Astrocyte (in vitro differentiated cells and primary cell): ENCODE results near the gene CSNK1G2. TPM values are rescaled to one million over a fixed set of nuclear protein-coding genes. Genes with fewer than 3 reads are reported as not detected.

Source experiments
- DNase-seq: peaks from one replicate; pipeline ENCODE4 v3.0.0-alpha.2; 2010; ENCODE audit warnings: low read depth
- FAIRE-seq: peaks from 2 replicates; lab custom pipeline; 2011; peaks lifted over from hg19 to GRCh38; lab: Jason Lieb, UNC
- H2AFZ ChIP-seq: 2 replicates; pipeline ENCODE4 v1.6.0; 2012; ENCODE audit warnings: low read depth, low read length, inconsistent platforms
- H3K27ac ChIP-seq: 2 replicates; pipeline ENCODE4 v1.5.1; 2011; ENCODE audit warnings: low read depth, low read length, inconsistent platforms
- H3K27me3 ChIP-seq: 2 replicates; pipeline ENCODE4 v1.6.0; 2011; ENCODE audit warnings: low read length, inconsistent platforms; ENCODE audit not compliant: insufficient read depth
- H3K36me3 ChIP-seq: 2 replicates; pipeline ENCODE4 v1.5.1; 2011; ENCODE audit warnings: low read length, inconsistent platforms; ENCODE audit not compliant: insufficient read depth
- H3K4me1 ChIP-seq: 2 replicates; pipeline ENCODE4 v1.5.1; 2011; ENCODE audit warnings: low read length, inconsistent platforms; ENCODE audit not compliant: insufficient read depth
- H3K4me2 ChIP-seq: 2 replicates; pipeline ENCODE4 v1.6.0; 2012; ENCODE audit warnings: low read length, inconsistent platforms
- H3K4me3 ChIP-seq: 2 replicates; pipeline ENCODE4 v1.5.1; 2011; ENCODE audit warnings: low read depth, mild to moderate bottlenecking, low read length, inconsistent platforms; ENCODE audit not compliant: insufficient read depth
- H3K79me2 ChIP-seq: 2 replicates; pipeline ENCODE4 v1.6.0; 2012; ENCODE audit warnings: mild to moderate bottlenecking, low read length, inconsistent platforms; ENCODE audit not compliant: insufficient read depth
- H3K9ac ChIP-seq: 2 replicates; pipeline ENCODE4 v1.6.0; 2012; ENCODE audit warnings: mild to moderate bottlenecking, low read length, inconsistent platforms
- H3K9me3 ChIP-seq: 2 replicates; pipeline ENCODE4 v1.5.1; 2012; ENCODE audit warnings: low read depth, mild to moderate bottlenecking, low read length, inconsistent platforms; ENCODE audit not compliant: insufficient read depth
- H4K20me1 ChIP-seq: 2 replicates; pipeline ENCODE4 v1.6.0; 2012; ENCODE audit warnings: low read length, inconsistent platforms; ENCODE audit not compliant: insufficient read depth
- H3K27ac Mint-ChIP-seq: one replicate; pipeline ENCODE4 v1.8.0; 2021; ENCODE audit warnings: mild to moderate bottlenecking, mixed read lengths; ENCODE audit not compliant: unreplicated experiment
- H3K27me3 Mint-ChIP-seq: one replicate; pipeline ENCODE4 v1.8.0; 2021; ENCODE audit warnings: low read depth, mixed read lengths; ENCODE audit not compliant: unreplicated experiment
- H3K36me3 Mint-ChIP-seq: one replicate; pipeline ENCODE4 v1.8.0; 2021; ENCODE audit warnings: low read depth, mixed read lengths; ENCODE audit not compliant: unreplicated experiment
- H3K4me1 Mint-ChIP-seq: one replicate; pipeline ENCODE4 v1.8.0; 2021; ENCODE audit warnings: low read depth, mixed read lengths; ENCODE audit not compliant: unreplicated experiment
- H3K4me3 Mint-ChIP-seq: one replicate; pipeline ENCODE4 v1.8.0; 2021; ENCODE audit warnings: mild to moderate bottlenecking, moderate library complexity, mixed read lengths; ENCODE audit not compliant: unreplicated experiment
- H3K9me3 Mint-ChIP-seq: one replicate; pipeline ENCODE4 v1.8.0; 2021; ENCODE audit warnings: mild to moderate bottlenecking, mixed read lengths; ENCODE audit not compliant: unreplicated experiment
- EZH2 ChIP-seq: IDR thresholded peaks from 2 replicates; pipeline ENCODE4 v1.6.1; 2012; ENCODE audit warnings: mild to moderate bottlenecking, low read length, inconsistent platforms; ENCODE audit not compliant: insufficient read depth
- total RNA-seq: library from RNA; stranded (reverse); gene quantifications from 2 replicates; pipeline ENCODE4 v1.2.1, GENCODE V29; 2021
- TF ChIP-seq, protein P1 (sequence below): IDR thresholded peaks from 2 replicates; pipeline ENCODE4 v1.5.1; 2011; ENCODE audit warnings: low read depth, mild to moderate bottlenecking, inconsistent platforms, low read length, moderate library complexity; ENCODE audit not compliant: insufficient read depth

Gene CSNK1G2
- total RNA-seq, 1 donor from 2014 or later, result 64.1 TPM

DNA sequence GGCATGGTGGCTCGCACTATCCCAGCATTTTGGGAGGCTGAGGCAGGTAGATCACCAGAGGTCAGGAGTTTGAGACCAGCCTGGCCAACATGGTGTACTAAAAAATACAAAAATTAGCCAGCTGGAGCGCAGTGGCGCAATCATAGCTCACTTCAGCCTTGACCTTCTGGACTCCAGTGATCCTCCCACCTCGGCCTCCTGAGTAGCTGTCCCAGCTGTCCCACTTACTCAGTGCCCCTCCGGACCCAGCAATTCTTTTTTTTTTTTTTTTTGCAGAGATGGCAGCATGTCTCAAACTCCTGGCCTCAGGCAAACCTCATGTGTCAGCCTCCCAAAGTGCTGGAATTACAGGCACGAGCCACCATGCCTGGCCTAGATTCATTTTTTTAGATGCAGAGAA, 38.0 kb upstream of the CSNK1G2 start:
- DNase-seq, result no peak
- Mint-ChIP-seq H3K4me1 (no peaks in the 10 kb centered on the region), H3K27me3 (no peaks in the 10 kb centered on the region), H3K36me3 (no peaks in the 10 kb centered on the region), H3K9me3 (no peaks in the 10 kb centered on the region), H3K4me3 (no peak overlapping the region), H3K27ac (no peak overlapping the region)
- FAIRE-seq, result no peak
- peaks cover 5% of the 10 kb centered on the region for H3K4me1 ChIP-seq
- peaks cover 9% of the 10 kb centered on the region for H4K20me1 ChIP-seq
- no peak overlapping the region for H2AFZ ChIP-seq
- no peaks in the 10 kb centered on the region for H3K36me3 ChIP-seq
- H3K27me3 ChIP-seq, result no peaks in the 10 kb centered on the region
- peaks cover 24% of the 10 kb centered on the region for H3K79me2 ChIP-seq
- H3K27ac ChIP-seq, result no peak overlapping the region
- no peak overlapping the region for H3K9ac ChIP-seq
- TF ChIP-seq EZH2, result no peak
- TF ChIP-seq, protein P1, sequence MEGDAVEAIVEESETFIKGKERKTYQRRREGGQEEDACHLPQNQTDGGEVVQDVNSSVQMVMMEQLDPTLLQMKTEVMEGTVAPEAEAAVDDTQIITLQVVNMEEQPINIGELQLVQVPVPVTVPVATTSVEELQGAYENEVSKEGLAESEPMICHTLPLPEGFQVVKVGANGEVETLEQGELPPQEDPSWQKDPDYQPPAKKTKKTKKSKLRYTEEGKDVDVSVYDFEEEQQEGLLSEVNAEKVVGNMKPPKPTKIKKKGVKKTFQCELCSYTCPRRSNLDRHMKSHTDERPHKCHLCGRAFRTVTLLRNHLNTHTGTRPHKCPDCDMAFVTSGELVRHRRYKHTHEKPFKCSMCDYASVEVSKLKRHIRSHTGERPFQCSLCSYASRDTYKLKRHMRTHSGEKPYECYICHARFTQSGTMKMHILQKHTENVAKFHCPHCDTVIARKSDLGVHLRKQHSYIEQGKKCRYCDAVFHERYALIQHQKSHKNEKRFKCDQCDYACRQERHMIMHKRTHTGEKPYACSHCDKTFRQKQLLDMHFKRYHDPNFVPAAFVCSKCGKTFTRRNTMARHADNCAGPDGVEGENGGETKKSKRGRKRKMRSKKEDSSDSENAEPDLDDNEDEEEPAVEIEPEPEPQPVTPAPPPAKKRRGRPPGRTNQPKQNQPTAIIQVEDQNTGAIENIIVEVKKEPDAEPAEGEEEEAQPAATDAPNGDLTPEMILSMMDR, result no peak
- H3K4me2 ChIP-seq, result no peak overlapping the region
- no peaks in the 10 kb centered on the region for H3K9me3 ChIP-seq
- H3K4me3 ChIP-seq, result no peak overlapping the region

DNA sequence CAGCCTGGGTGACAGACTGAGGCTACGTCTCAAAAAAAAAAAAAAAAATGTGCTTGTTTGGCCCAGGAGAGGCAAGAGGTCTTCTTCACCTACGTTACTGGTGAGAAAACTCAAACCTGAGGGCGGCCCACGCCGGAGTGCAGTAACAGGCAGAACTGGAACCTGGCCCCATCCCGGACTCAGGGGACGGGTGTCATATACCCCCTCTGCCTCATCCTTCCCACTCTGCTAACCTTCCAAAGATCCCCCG, 36.2 kb upstream of the CSNK1G2 start:
- no peaks in the 10 kb centered on the region for H3K36me3 ChIP-seq
- Mint-ChIP-seq H3K27me3 (no peaks in the 10 kb centered on the region), H3K9me3 (no peaks in the 10 kb centered on the region), H3K36me3 (no peaks in the 10 kb centered on the region), H3K4me1 (peaks cover under 1% of the 10 kb centered on the region), H3K4me3 (peak overlapping the region; percentile 51), H3K27ac (peak overlapping the region; percentile 9)
- no peaks in the 10 kb centered on the region for H3K27me3 ChIP-seq
- H3K4me1 ChIP-seq, result peaks cover 8% of the 10 kb centered on the region
- H3K4me2 ChIP-seq, result peak overlapping the region; percentile 84
- H2AFZ ChIP-seq, result peak overlapping the region; percentile 27
- H3K79me2 ChIP-seq, result peaks cover 41% of the 10 kb centered on the region
- H3K27ac ChIP-seq, result peak overlapping the region; percentile 5
- H3K9ac ChIP-seq, result no peak overlapping the region
- TF ChIP-seq, protein P1, result no peak
- no peak for TF ChIP-seq EZH2
- no peaks in the 10 kb centered on the region for H3K9me3 ChIP-seq
- no peak for DNase-seq
- FAIRE-seq, result no peak
- peaks cover 24% of the 10 kb centered on the region for H4K20me1 ChIP-seq
- H3K4me3 ChIP-seq, result peak overlapping the region; percentile 66

DNA sequence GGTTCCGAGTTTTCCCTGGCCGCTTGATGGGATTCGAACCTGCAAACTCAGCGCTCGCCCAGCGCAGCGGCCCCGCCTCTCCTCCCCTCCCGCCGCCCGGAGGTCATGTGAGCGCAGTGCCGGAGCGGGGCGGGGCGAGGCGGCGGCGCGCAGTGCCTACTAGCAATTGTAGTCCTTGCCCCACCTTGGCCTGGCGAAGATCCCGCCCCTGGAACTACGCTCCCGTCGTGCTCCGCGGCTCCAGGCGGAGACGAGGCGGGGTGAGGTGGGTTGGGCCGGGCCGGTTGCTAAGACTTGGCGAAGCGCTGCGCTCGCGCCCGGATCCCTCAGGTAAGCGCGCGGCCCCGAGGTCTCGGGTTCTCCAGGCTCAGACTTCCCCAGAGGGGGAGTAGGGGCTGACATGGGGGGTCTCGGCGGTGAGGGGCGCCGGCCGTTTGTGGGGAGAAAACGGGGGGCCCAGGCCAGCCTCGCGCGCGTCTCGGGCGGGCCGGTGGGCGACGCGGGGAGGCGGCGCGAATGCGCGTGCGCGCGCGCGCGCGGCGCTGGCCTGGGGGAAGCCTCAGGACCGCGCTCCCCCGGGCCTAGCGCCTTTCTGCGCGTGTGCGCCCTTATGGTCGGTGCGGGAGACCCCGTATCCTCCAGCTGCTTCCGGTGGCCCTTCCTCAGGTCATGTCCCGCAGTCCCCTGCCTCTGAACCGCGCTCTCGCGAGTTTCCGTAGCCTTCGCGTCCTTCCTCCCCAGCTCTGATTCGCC, 35.7 kb upstream of the CSNK1G2 start, which contains the start of the genes ADAT3 and SCAMP4:
TSS of gene ADAT3 (plus strand) at position 290 of the 753 bp plus-strand sequence. CDS start 6,649 bp downstream, outside the sequence.
TSS of gene SCAMP4 (plus strand) at position 290 of the 753 bp plus-strand sequence. CDS start 9,621 bp downstream, outside the sequence.
- FAIRE-seq, result peak; percentile 17
- Mint-ChIP-seq H3K4me1 (peaks cover 6% of the 10 kb centered on the region), H3K27ac (peak within 1 kb of the TSS; percentile 90), H3K36me3 (no peaks in the 10 kb centered on the region), H3K4me3 (peak within 1 kb of the TSS; percentile 93), H3K27me3 (no peaks in the 10 kb centered on the region), H3K9me3 (no peaks in the 10 kb centered on the region)
- H3K27ac ChIP-seq, result peak within 1 kb of the TSS; percentile 75
- peaks cover 10% of the 10 kb centered on the region for H3K4me1 ChIP-seq
- TF ChIP-seq, protein P1, result no peak
- TF ChIP-seq EZH2, result no peak
- peak within 1 kb of the TSS; percentile 78 for H3K9ac ChIP-seq
- H3K27me3 ChIP-seq, result no peaks in the 10 kb centered on the region
- peak; percentile 96 for DNase-seq
- peak within 1 kb of the TSS; percentile 66 for H3K4me3 ChIP-seq
- H3K36me3 ChIP-seq, result no peaks in the 10 kb centered on the region
- peak within 1 kb of the TSS; percentile 81 for H2AFZ ChIP-seq
- peaks cover 46% of the 10 kb centered on the region for H3K79me2 ChIP-seq
- peaks cover 29% of the 10 kb centered on the region for H4K20me1 ChIP-seq
- no peaks in the 10 kb centered on the region for H3K9me3 ChIP-seq
- peak within 1 kb of the TSS; percentile 84 for H3K4me2 ChIP-seq
